ENCODE results near the gene GCGR. TPM values are rescaled to one million over a fixed set of nuclear protein-coding genes. Genes with fewer than 3 reads are reported as not detected.

Gene GCGR
- total and polyA plus RNA-seq, 2 donors (not counting 1 experiment from before 2014, with no cell fraction given): not detected

DNA sequence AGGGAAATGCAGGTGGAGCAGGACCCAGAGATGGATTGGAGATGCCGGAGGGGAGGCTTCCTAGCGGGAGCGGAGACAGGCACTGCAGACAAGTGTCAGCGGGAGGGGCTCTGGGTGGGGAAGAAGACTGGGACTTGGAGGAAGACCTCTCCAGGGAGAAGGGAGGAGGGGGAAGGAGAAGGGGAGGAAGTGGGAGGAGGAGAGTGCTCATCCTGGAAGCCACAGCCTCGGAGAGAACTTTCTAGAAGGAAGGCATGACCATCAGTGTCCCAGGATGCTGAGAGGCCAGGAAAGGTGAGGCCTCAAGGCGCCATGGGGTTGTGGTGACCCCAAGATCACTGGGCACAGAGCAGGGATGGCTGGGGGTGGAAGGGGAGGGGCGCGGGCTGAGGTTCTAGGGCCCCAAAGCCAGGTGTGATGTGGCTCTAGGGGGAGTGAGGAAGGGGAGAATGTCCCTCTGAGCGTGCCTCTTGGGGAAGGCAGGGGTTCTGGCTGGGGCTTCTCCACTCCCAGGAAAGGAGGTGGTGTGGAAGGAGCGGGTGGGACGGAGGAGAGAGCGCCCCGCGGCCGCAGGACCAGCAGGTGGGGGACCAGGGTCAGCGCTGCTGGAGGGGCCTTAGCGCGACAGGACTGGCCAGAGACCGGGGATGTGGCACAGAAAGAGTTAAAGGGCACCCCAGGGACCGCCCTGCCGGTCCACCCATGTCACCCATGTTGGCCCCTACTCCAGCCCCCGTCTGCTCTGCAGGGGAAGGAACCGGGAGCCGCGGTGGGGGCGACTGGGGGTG, 900 bp upstream of the GCGR start:
- Histone ChIP-seq H3K27ac (ENCODE audit: insufficient read depth, low read length) (no peak overlapping the region), H3K4me2 (ENCODE audit: extremely low read depth, insufficient read depth, low read length) (no peak overlapping the region), H3K9me3 (ENCODE audit: control insufficient read depth, insufficient read depth, low read depth, low read length) (no peaks in the 10 kb centered on the region), H2AFZ (ENCODE audit: low read length) (no peak overlapping the region), H3K4me1 (ENCODE audit: control insufficient read depth, extremely low read depth, insufficient read depth, low read length) (no peaks in the 10 kb centered on the region), H3K79me2 (ENCODE audit: control insufficient read depth, insufficient read depth, low read length) (no peaks in the 10 kb centered on the region), H4K20me1 (ENCODE audit: control insufficient read depth, extremely low read depth, insufficient read depth, low read length) (no peaks in the 10 kb centered on the region), H3K9ac (ENCODE audit: insufficient read depth, low read length) (no peak overlapping the region), H3K27me3 (ENCODE audit: control insufficient read depth, insufficient read depth, low read length) (peaks cover 41% of the 10 kb centered on the region), H3K36me3 (ENCODE audit: control insufficient read depth, insufficient read depth, low read length) (no peaks in the 10 kb centered on the region), H3K4me3 (replicated peaks in 1 of 4; ENCODE audit: control extremely low read depth in 1 of 4, insufficient read depth in 1 of 4, low read depth in 3 of 4, low read length in 4 of 4) (no peak overlapping the region)
- TF ChIP-seq, protein P1, sequence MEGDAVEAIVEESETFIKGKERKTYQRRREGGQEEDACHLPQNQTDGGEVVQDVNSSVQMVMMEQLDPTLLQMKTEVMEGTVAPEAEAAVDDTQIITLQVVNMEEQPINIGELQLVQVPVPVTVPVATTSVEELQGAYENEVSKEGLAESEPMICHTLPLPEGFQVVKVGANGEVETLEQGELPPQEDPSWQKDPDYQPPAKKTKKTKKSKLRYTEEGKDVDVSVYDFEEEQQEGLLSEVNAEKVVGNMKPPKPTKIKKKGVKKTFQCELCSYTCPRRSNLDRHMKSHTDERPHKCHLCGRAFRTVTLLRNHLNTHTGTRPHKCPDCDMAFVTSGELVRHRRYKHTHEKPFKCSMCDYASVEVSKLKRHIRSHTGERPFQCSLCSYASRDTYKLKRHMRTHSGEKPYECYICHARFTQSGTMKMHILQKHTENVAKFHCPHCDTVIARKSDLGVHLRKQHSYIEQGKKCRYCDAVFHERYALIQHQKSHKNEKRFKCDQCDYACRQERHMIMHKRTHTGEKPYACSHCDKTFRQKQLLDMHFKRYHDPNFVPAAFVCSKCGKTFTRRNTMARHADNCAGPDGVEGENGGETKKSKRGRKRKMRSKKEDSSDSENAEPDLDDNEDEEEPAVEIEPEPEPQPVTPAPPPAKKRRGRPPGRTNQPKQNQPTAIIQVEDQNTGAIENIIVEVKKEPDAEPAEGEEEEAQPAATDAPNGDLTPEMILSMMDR (conservative IDR thresholded peaks at IDR 0.05 in 1 of 2, IDR thresholded peaks at IDR 0.05 in 1 of 2; ENCODE audit: low read depth in 1 of 2, low read length in 2 of 2): no peak
- TF ChIP-seq EZH2 (IDR thresholded peaks at IDR 0.05; ENCODE audit: low read length, missing control alignments): peak; percentile 79
- no peak for DNase-seq (ENCODE audit: low read depth in 2 of 2)

DNA sequence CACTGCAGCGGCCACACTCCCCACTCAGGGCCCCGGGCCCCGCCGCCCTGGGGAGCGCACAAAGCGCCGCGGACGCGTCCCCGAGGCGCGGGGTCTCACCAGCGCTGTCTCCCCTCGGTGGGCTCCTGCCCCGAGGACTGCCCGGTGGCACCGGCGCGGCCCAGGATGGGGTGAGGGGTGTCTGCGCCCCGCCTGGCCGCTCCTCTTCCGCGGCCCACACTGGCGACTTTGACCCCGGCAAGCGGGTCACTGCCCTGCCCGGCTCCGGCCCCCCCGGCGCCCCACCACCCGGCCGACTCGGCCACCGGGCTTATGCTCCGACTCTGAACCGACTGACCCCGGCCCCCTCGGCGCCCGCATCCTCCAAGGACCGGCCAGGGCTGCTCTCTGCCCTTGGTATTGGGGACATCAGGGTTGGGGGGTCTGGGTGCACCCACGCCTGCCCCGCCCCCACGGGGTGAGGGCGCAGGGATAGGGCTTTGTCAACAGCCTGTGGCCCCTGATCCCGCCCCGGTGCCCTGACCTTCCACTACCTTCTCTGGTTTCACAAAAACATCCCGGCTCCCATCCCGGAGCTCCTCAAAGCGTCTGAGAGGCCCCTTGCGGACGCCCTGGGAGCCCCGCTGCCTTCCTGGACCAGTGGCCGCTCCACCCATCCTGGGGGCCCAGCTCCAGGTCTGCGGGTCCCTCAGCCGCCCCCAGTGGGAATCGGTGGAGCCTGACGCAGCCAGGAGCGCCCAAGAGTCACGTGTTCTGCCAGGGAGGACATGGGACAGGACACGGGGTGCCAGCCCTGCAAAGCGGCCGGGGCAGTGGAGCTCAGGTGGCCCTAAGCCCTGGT, 829 bp downstream of the GCGR start:
- Histone ChIP-seq H3K4me1 (ENCODE audit: control insufficient read depth, extremely low read depth, insufficient read depth, low read length) (no peaks in the 10 kb centered on the region), H3K4me2 (ENCODE audit: extremely low read depth, insufficient read depth, low read length) (no peak overlapping the region), H3K9ac (ENCODE audit: insufficient read depth, low read length) (no peak overlapping the region), H3K9me3 (ENCODE audit: control insufficient read depth, insufficient read depth, low read depth, low read length) (no peaks in the 10 kb centered on the region), H3K27ac (ENCODE audit: insufficient read depth, low read length) (no peak overlapping the region), H3K79me2 (ENCODE audit: control insufficient read depth, insufficient read depth, low read length) (no peaks in the 10 kb centered on the region), H2AFZ (ENCODE audit: low read length) (no peak overlapping the region), H4K20me1 (ENCODE audit: control insufficient read depth, extremely low read depth, insufficient read depth, low read length) (no peaks in the 10 kb centered on the region), H3K27me3 (ENCODE audit: control insufficient read depth, insufficient read depth, low read length) (peaks cover 51% of the 10 kb centered on the region), H3K4me3 (replicated peaks in 1 of 4; ENCODE audit: control extremely low read depth in 1 of 4, insufficient read depth in 1 of 4, low read depth in 3 of 4, low read length in 4 of 4) (no peak overlapping the region), H3K36me3 (ENCODE audit: control insufficient read depth, insufficient read depth, low read length) (no peaks in the 10 kb centered on the region)
- no peak for DNase-seq (ENCODE audit: low read depth in 2 of 2)
- TF ChIP-seq EZH2 (IDR thresholded peaks at IDR 0.05; ENCODE audit: low read length, missing control alignments): peak; percentile 95
- TF ChIP-seq, protein P1 (conservative IDR thresholded peaks at IDR 0.05 in 1 of 2, IDR thresholded peaks at IDR 0.05 in 1 of 2; ENCODE audit: low read depth in 1 of 2, low read length in 2 of 2): no peak

DNA sequence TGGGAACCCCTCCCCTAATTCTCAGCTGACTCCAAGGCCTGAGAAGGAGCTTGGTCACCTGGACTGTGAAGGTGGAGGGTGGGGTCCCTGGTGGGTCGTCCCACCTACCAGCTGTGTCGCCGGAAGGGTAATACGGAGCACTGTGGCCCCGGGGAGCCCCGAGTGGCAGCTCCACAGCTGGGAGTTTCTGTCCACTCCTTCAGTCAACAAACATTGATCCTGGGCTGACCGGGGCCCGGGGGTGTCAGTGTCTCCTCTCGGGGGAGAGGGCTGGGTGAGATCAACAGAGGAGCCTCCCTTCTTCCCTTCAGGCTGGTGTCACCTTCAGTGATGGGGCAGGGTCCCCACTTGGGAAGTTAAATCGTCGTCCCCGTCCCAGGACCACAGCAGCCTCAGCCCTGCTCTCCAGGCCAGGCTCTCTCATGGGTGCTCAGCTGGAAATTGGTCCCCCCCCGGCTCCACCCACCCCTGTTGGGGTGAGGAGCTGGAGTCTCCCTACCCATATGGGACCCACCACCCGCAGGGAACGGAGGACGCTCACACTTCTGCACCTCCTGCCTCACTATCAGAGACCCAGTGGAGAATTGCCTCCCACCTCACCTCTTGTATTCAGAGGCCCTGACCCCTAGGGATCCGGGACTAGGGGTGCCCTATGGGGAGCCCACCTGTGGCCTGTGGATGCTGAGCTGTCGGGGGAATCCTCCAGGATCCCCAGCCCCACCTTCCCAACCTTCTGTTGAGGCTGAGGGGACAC, 1.9 kb downstream of the GCGR start:
- H3K27me3 ChIP-seq (ENCODE audit: control insufficient read depth, insufficient read depth, low read length): peaks cover 51% of the 10 kb centered on the region
- H3K9ac ChIP-seq (ENCODE audit: insufficient read depth, low read length): no peak overlapping the region
- peak; percentile 37 for TF ChIP-seq EZH2 (IDR thresholded peaks at IDR 0.05; ENCODE audit: low read length, missing control alignments)
- TF ChIP-seq, protein P1 (conservative IDR thresholded peaks at IDR 0.05 in 1 of 2, IDR thresholded peaks at IDR 0.05 in 1 of 2; ENCODE audit: low read depth in 1 of 2, low read length in 2 of 2): no peak
- H3K9me3 ChIP-seq (ENCODE audit: control insufficient read depth, insufficient read depth, low read depth, low read length): no peaks in the 10 kb centered on the region
- H3K79me2 ChIP-seq (ENCODE audit: control insufficient read depth, insufficient read depth, low read length): no peaks in the 10 kb centered on the region
- DNase-seq (ENCODE audit: low read depth in 2 of 2): no peak
- no peak overlapping the region for H3K4me3 ChIP-seq (replicated peaks in 1 of 4; ENCODE audit: control extremely low read depth in 1 of 4, insufficient read depth in 1 of 4, low read depth in 3 of 4, low read length in 4 of 4)
- no peak overlapping the region for H3K27ac ChIP-seq (ENCODE audit: insufficient read depth, low read length)
- no peak overlapping the region for H3K4me2 ChIP-seq (ENCODE audit: extremely low read depth, insufficient read depth, low read length)
- H3K36me3 ChIP-seq (ENCODE audit: control insufficient read depth, insufficient read depth, low read length): no peaks in the 10 kb centered on the region
- no peaks in the 10 kb centered on the region for H3K4me1 ChIP-seq (ENCODE audit: control insufficient read depth, extremely low read depth, insufficient read depth, low read length)
- no peak overlapping the region for H2AFZ ChIP-seq (ENCODE audit: low read length)
- H4K20me1 ChIP-seq (ENCODE audit: control insufficient read depth, extremely low read depth, insufficient read depth, low read length): no peaks in the 10 kb centered on the region
